T-cell (primary cell): ENCODE data around the gene TEP1. TPM values are rescaled to one million over a fixed set of nuclear protein-coding genes. Genes with fewer than 3 reads are reported as not detected.
A peak's percentile ranks its signal among the peaks of the same experiment; 100 is the strongest.

Experiments
- ATAC-seq, 4 experiments: fragments of 200-7000 bp in 3 of 4; fragments of 150-1000 bp in 1 of 4; cut with Tn5 transposase; replicated peaks in 1 of 4; 1 replicate in 3 of 4; 2 replicates in 1 of 4; pipeline ENCODE4 v1.10.0; 2021; ENCODE audit warnings: moderate library complexity in 3 of 4, mild to moderate bottlenecking in 2 of 4, moderate number of reproducible peaks in 1 of 4
- CTCF ChIA-PET, 2 donors: fragments of 300-600 bp; sonication (Branson Sonifier 250); formaldehyde crosslinking; loops; one replicate each; lab custom pipeline; 2022; ENCODE audit warnings: antibody characterized with exemption in 2 of 2; lab: Charles Lee
- POLR2A ChIA-PET, 2 donors: fragments of 300-600 bp; sonication (Branson Sonifier 250); formaldehyde crosslinking; loops; one replicate each; lab custom pipeline; 2022; ENCODE audit warnings: antibody characterized with exemption in 2 of 2; lab: Charles Lee
- DNase-seq, 35 experiments: peaks; one replicate each; pipeline versions ENCODE4 v3.0.0 to v3.0.0-alpha.2; 2013 to 2023
- H3K27ac ChIP-seq: one replicate; pipeline ENCODE4 v1.5.1; 2013; ENCODE audit warnings: low read length
- H3K27me3 ChIP-seq, 2 experiments: replicated peaks in 1 of 2; 1 replicate in 1 of 2; 2 replicates in 1 of 2; pipeline versions ENCODE4 v1.6.1 to v1.7.0; 2013; ENCODE audit warnings: low read length in 1 of 2, mixed read lengths in 1 of 2; ENCODE audit not compliant: control insufficient read depth in 2 of 2, insufficient read depth in 2 of 2; ENCODE audit errors: extremely low read depth in 1 of 2
- H3K36me3 ChIP-seq, 2 donors: 1 replicate in 1 of 2; 2 replicates in 1 of 2; pipeline versions ENCODE4 v1.6.1 to v1.7.0; 2013; ENCODE audit warnings: low read length in 1 of 2; ENCODE audit not compliant: control insufficient read depth in 2 of 2, insufficient read depth in 1 of 2; ENCODE audit errors: extremely low read depth in 1 of 2
- H3K4me1 ChIP-seq, 2 experiments: 1 replicate in 1 of 2; 2 replicates in 1 of 2; pipeline versions ENCODE4 v1.6.1 to v1.7.0; 2013; ENCODE audit warnings: low read length in 2 of 2, mixed read lengths in 1 of 2; ENCODE audit not compliant: insufficient read depth in 2 of 2, control insufficient read depth in 1 of 2; ENCODE audit errors: extremely low read depth in 1 of 2
- H3K4me3 ChIP-seq, 2 donors: 1 replicate in 1 of 2; 2 replicates in 1 of 2; pipeline versions ENCODE4 v1.5.1 to v1.7.0; 2013; ENCODE audit warnings: mild to moderate bottlenecking in 2 of 2, low read length in 1 of 2, moderate library complexity in 1 of 2; ENCODE audit not compliant: control insufficient read depth in 1 of 2; ENCODE audit errors: extremely low read depth in 1 of 2
- H3K9me3 ChIP-seq: 2 replicates; pipeline ENCODE4 v1.7.0; 2013
- H3K27ac Mint-ChIP-seq, 2 donors: one replicate each; pipeline ENCODE4 v1.8.0; 2020 to 2021; ENCODE audit warnings: mild to moderate bottlenecking in 2 of 2, mixed read lengths in 2 of 2
- H3K27me3 Mint-ChIP-seq, 2 donors: one replicate each; pipeline ENCODE4 v1.8.0; 2021 to 2022; ENCODE audit warnings: mixed read lengths in 2 of 2
- H3K36me3 Mint-ChIP-seq: one replicate; pipeline ENCODE4 v1.8.0; 2021; ENCODE audit warnings: mixed read lengths
- H3K4me1 Mint-ChIP-seq, 3 donors: one replicate each; pipeline ENCODE4 v1.8.0; 2020 to 2022; ENCODE audit warnings: mixed read lengths in 3 of 3, mild to moderate bottlenecking in 1 of 3
- H3K4me3 Mint-ChIP-seq, 3 donors: one replicate each; pipeline ENCODE4 v1.8.0; 2020 to 2022; ENCODE audit warnings: mild to moderate bottlenecking in 3 of 3, mixed read lengths in 3 of 3, moderate library complexity in 3 of 3
- H3K9me3 Mint-ChIP-seq, 3 donors: one replicate each; pipeline ENCODE4 v1.8.0; 2020 to 2022; ENCODE audit warnings: mixed read lengths in 3 of 3
- WGBS: methylation state at CpG from one replicate; pipeline ENCODE4 v1.1.5; 2013; ENCODE audit warnings: missing lambda C conversion rate; ENCODE audit not compliant: insufficient coverage; 5-methylcytosine and 5-hydroxymethylcytosine counted together
- total RNA-seq, 35 experiments: library from RNA in 6 of 35; stranded (reverse) in 6 of 35; fragments of 120-200 nt in 1 of 35; gene quantifications; one replicate each; pipeline versions ENCODE4 v1.2.1 to v1.2.4 and lab custom pipeline; 2013 to 2026

The TEP1 gene
- total RNA-seq, 5 donors from 2014 or later (not counting 1 experiment from before 2014, with no cell fraction given) = 38.5 to 71.5 (median 65.5) TPM

- Mint-ChIP-seq H3K4me1 (peaks cover 28 to 39% (median 37%) of the 10 kb centered on the region in 3 donors), H3K27ac (peak overlapping the region; percentile 90 to 91)
- CTCF ChIA-PET = interaction anchor here (0.6 to 9.7 kb wide), 7 partner anchors 9 to 281 kb away, joined by 3 to 159 read pairs (median 4); partner anchors contain the start of gene PARP2 (in 2 of the 2)
Observed at GRCh38 chr14:20332431-20332787, 80.9 kb downstream of the TEP1 start.

GRCh38 chr14:20331053-20331613, 82.2 kb downstream of the TEP1 start:
- Histone ChIP-seq H3K4me3 (no peak overlapping the region), H3K36me3 (peaks cover 0 to 4% of the 10 kb centered on the region in 2 donors), H3K27me3 (no peaks in the 10 kb centered on the region), H3K27ac (no peak overlapping the region), H3K4me1 (peaks cover 7% of the 10 kb centered on the region in 2 experiments), H3K9me3 (no peaks in the 10 kb centered on the region)
- Mint-ChIP-seq H3K36me3 (no peaks in the 10 kb centered on the region), H3K4me3 (no peak overlapping the region), H3K27ac (peak overlapping the region; percentile 61 to 63), H3K4me1 (peaks cover 32 to 45% (median 40%) of the 10 kb centered on the region in 3 donors), H3K9me3 (no peaks in the 10 kb centered on the region), H3K27me3 (no peaks in the 10 kb centered on the region)
- DNase-seq = no peak
- POLR2A ChIA-PET = no interaction called here
- no CpG with 5 or more reads among the region's 2 CpGs for WGBS
- ATAC-seq = no peak
- CTCF ChIA-PET = interaction anchor here (0.7 to 9.7 kb wide), 6 partner anchors 10 to 356 kb away, joined by 3 to 159 read pairs (median 4); partner anchors contain the start of gene PARP2 (in 1 of the 2)

More at GRCh38 chr14:20332431-20332787, 80.9 kb downstream of the TEP1 start:
- Histone ChIP-seq H3K4me1 (peaks cover 7% of the 10 kb centered on the region in 2 experiments), H3K27ac (peak overlapping the region; percentile 67), H3K27me3 (no peaks in the 10 kb centered on the region), H3K9me3 (no peaks in the 10 kb centered on the region), H3K4me3 (peak overlapping the region; percentile 80 to 81), H3K36me3 (no peaks in the 10 kb centered on the region)
- 44% methylated on average over 2 of the region's 4 CpGs for WGBS
- H3K27me3 Mint-ChIP-seq = no peaks in the 10 kb centered on the region
- H3K36me3 Mint-ChIP-seq = no peaks in the 10 kb centered on the region
- peak overlapping the region; percentile 98 to 100 (median 99) for H3K4me3 Mint-ChIP-seq
- DNase-seq (no peak), ATAC-seq (no peak)
- no peaks in the 10 kb centered on the region for H3K9me3 Mint-ChIP-seq
- POLR2A ChIA-PET = interaction anchor here (2.0 to 2.4 kb wide), 2 partner anchors 10 kb away, joined by 19 to 64 read pairs; partner anchors contain the start of gene PARP2 (in 2 of the 2)

- peaks cover 7% of the 10 kb centered on the region in 2 experiments for H3K4me1 ChIP-seq
- peaks cover 32 to 45% (median 36%) of the 10 kb centered on the region in 3 donors for H3K4me1 Mint-ChIP-seq
- H3K27me3 Mint-ChIP-seq = no peaks in the 10 kb centered on the region
- CTCF ChIA-PET = interaction anchor here (0.6 to 9.7 kb wide), 6 partner anchors 12 to 362 kb away, joined by 6 to 159 read pairs (median 14); partner anchors contain the start of genes PARP2 (in 1 of the 2) and TEP1 (in 1 of the 2)
- WGBS = no CpG with 5 or more reads among the region's 2 CpGs
- DNase-seq (no peak), ATAC-seq (no peak)
- peaks cover 4% of the 10 kb centered on the region for H3K36me3 Mint-ChIP-seq
- H3K27ac Mint-ChIP-seq = no peak overlapping the region
- H3K27me3 ChIP-seq = no peaks in the 10 kb centered on the region
- no peaks in the 10 kb centered on the region for H3K9me3 ChIP-seq
- H3K36me3 ChIP-seq = peaks cover 0 to 13% of the 10 kb centered on the region in 2 donors
- H3K9me3 Mint-ChIP-seq = no peaks in the 10 kb centered on the region
- H3K27ac ChIP-seq = no peak overlapping the region
- no peak overlapping the region for H3K4me3 Mint-ChIP-seq
- POLR2A ChIA-PET = interaction anchor here (0.7 to 1.6 kb wide), 4 partner anchors 14 to 763 kb away, joined by 4 to 7 read pairs (median 5); partner anchors contain the start of gene PARP2 (in 1 of the 2)
- no peak overlapping the region for H3K4me3 ChIP-seq
Observed at GRCh38 chr14:20329355-20329754, 83.9 kb downstream of the TEP1 start.

- H3K36me3 Mint-ChIP-seq = peaks cover 5% of the 10 kb centered on the region
- DNase-seq (no peak), ATAC-seq (no peak)
- no peaks in the 10 kb centered on the region for H3K27me3 Mint-ChIP-seq
- H3K9me3 Mint-ChIP-seq = no peaks in the 10 kb centered on the region
- WGBS = 100% methylated on average over 1 of the region's 2 CpGs
- Histone ChIP-seq H3K4me3 (no peak overlapping the region), H3K36me3 (peaks cover 0 to 13% of the 10 kb centered on the region in 2 donors), H3K27me3 (no peaks in the 10 kb centered on the region), H3K27ac (no peak overlapping the region), H3K4me1 (peaks cover 7% of the 10 kb centered on the region in 2 experiments), H3K9me3 (no peaks in the 10 kb centered on the region)
- H3K27ac Mint-ChIP-seq = peak overlapping the region; percentile 5 to 52
- no peak overlapping the region for H3K4me3 Mint-ChIP-seq
- POLR2A ChIA-PET = interaction anchor here (0.5 to 1.6 kb wide), 3 partner anchors 15 to 362 kb away, joined by 4 to 6 read pairs (median 5); partner anchors contain the start of gene PARP2 (in 1 of the 2)
- CTCF ChIA-PET = interaction anchor here (0.7 to 9.7 kb wide), 15 partner anchors 10 to 363 kb away, joined by 3 to 159 read pairs (median 12); partner anchors contain the start of genes PARP2 (in 2 of the 2), APEX1 (in 1 of the 2) and OSGEP (in 1 of the 2)
- peaks cover 32 to 44% (median 36%) of the 10 kb centered on the region in 3 donors for H3K4me1 Mint-ChIP-seq
Observed at GRCh38 chr14:20328705-20329104, 84.6 kb downstream of the TEP1 start.

- ATAC-seq = peak; percentile 46 to 72 (median 60)
- no peak overlapping the region for H3K27ac ChIP-seq
- Mint-ChIP-seq H3K27ac (peak overlapping the region; percentile 70 to 79), H3K4me3 (peak overlapping the region in 1 of 3 donors; percentile 13), H3K4me1 (peaks cover 19 to 29% (median 24%) of the 10 kb centered on the region in 3 donors), H3K36me3 (peaks cover 5% of the 10 kb centered on the region), H3K9me3 (no peaks in the 10 kb centered on the region), H3K27me3 (no peaks in the 10 kb centered on the region)
- H3K27me3 ChIP-seq = no peaks in the 10 kb centered on the region
- H3K9me3 ChIP-seq = no peaks in the 10 kb centered on the region
- ChIA-PET CTCF (interaction anchor here (0.6 to 9.7 kb wide), 30 partner anchors 9 to 644 kb away, joined by 3 to 159 read pairs (median 5); partner anchors contain the start of genes PARP2 (in 2 of the 2), APEX1 (in 1 of the 2), OSGEP (in 1 of the 2) and PIP4P1 (in 1 of the 2)), POLR2A (interaction anchor here (0.8 to 1.9 kb wide), 4 partner anchors 14 to 355 kb away, joined by 4 to 6 read pairs (median 6); partner anchors contain the start of gene PARP2 (in 2 of the 2))
- peak in 8 of 35 experiments; percentile 9 to 84 (median 31) for DNase-seq
- H3K4me1 ChIP-seq = peaks cover 0 to under 1% of the 10 kb centered on the region in 2 experiments
- H3K4me3 ChIP-seq = no peak overlapping the region
- H3K36me3 ChIP-seq = peaks cover 0 to 20% of the 10 kb centered on the region in 2 donors
- WGBS = no CpG with 5 or more reads among the region's 8 CpGs
Observed at GRCh38 chr14:20327005-20327869, 86.1 kb downstream of the TEP1 start.
